Measurements from ENCODE around the gene ADAMTSL3. TPM values are rescaled to one million over a fixed set of nuclear protein-coding genes. Genes with fewer than 3 reads are reported as not detected.
"Not testable (repeated sequence)": the region's sequence is repeated elsewhere in the genome, so short reads cannot be mapped to it uniquely, and the experiment has no call there.

The ADAMTSL3 gene
- polyA plus RNA-seq, 1 of the 3 experiments (the other 2 are of a cell fraction): 0.02 TPM

DNA sequence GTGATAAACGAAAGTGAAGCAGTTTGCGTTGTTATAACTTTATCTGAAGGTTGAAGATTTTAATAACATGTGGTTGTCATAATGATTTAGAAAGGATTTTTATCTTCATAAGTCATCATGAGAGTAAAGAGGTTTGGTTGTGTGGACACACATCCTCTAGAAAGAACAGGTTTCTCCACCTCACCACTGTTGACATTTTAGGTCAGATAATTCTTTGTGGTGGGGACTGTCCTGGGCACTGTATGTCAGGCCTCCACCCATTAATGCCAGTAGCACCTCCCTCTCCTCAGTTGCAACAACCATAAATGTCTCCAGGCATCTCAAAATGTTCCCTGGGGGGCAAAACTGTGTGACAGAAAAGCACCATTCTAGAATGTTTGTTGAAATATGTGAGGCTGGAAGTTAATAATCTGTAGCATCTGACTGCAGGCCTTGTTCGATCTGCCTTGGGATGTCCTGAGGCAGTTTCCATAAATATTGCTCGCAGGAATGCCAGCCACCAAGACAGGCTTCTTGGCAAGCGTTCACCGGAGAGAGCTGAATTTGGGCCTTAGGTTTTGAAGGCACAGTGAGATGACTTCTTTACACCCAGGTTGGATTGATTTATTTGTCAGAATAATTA lies 100.1 kb downstream of the ADAMTSL3 start:
- 6% methylated on average over 6 of the region's 6 CpGs for WGBS (ENCODE audit: low lambda C conversion rate)
- CTCF ChIA-PET: no interaction called here

DNA sequence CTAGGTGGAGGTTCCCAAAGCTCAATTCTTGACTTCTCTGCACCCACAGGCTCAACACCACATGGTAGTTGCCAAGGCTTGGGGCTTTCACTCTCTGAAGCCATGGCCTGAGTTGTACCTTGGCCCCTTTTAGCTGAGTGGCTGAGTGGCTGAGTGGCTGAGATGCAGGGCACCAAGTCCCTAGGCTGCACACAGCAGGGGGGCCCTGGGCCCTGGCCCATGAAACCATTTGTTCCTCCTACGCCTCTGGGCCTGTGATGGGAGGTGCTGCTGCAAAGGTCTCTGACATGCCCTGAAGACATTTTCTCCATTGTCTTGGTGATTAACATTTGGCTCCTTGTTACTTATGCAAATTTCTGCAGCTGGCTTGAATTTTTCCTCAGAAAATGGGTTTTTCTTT lies 103.4 kb downstream of the ADAMTSL3 start:
- H3F3A ChIP-seq (replicated peaks; ENCODE audit: insufficient read depth); H3K27ac ChIP-seq (ENCODE audit: low read depth in 2 of 2, low read length in 1 of 2); H3K36me3 ChIP-seq (replicated peaks in 1 of 2; ENCODE audit: control insufficient read depth in 1 of 2, insufficient read depth in 2 of 2, low read length in 1 of 2); H3K4me1 ChIP-seq (ENCODE audit: control insufficient read depth in 1 of 2, insufficient read depth in 2 of 2, low read depth in 1 of 2, low read length in 1 of 2); POLR2A ChIA-PET; DNase-seq; H3K9me2 ChIP-seq; H3K79me2 ChIP-seq (ENCODE audit: insufficient read depth); H3K4me3 ChIP-seq (ENCODE audit: low read depth in 2 of 2, low read length in 1 of 2); H3K4me2 ChIP-seq; H3K9ac ChIP-seq; H3K9me3 ChIP-seq; H2AFZ ChIP-seq (ENCODE audit: low read depth); CTCF ChIA-PET; H3K27me3 ChIP-seq (ENCODE audit: insufficient read depth); H4K20me1 ChIP-seq (ENCODE audit: insufficient read depth): not testable (repeated sequence)
- 0% methylated on average over 1 of the region's 1 CpG for WGBS (ENCODE audit: low lambda C conversion rate)

More for the DNA sequence above, 100.1 kb downstream of the ADAMTSL3 start:
- H3K36me3 ChIP-seq (replicated peaks in 1 of 2; ENCODE audit: control insufficient read depth in 1 of 2, insufficient read depth in 2 of 2, low read length in 1 of 2): no peaks in the 10 kb centered on the region
- no peaks in the 10 kb centered on the region for H3K79me2 ChIP-seq (ENCODE audit: insufficient read depth)
- DNase-seq: no peak
- H3K4me3 ChIP-seq (ENCODE audit: low read depth in 2 of 2, low read length in 1 of 2): no peak overlapping the region
- no peaks in the 10 kb centered on the region for H3K27me3 ChIP-seq (ENCODE audit: insufficient read depth)
- no peak overlapping the region for H3K4me2 ChIP-seq
- TF ChIP-seq NFIC (IDR thresholded peaks at IDR 0.05; ENCODE audit: borderline replicate concordance) (no peak), RAD21 (IDR thresholded peaks at IDR 0.05; ENCODE audit: low read length) (no peak), GATA2 (CRISPR knock-in tag; IDR thresholded peaks at IDR 0.05) (no peak), EP300 (IDR thresholded peaks at IDR 0.05; ENCODE audit: borderline replicate concordance in 1 of 2, low read depth in 1 of 2, low read length in 1 of 2) (no peak), MEF2A (IDR thresholded peaks at IDR 0.05; ENCODE audit: borderline replicate concordance, low read depth) (no peak), ZBTB33 (IDR thresholded peaks at IDR 0.05; ENCODE audit: borderline replicate concordance, low read depth) (no peak), MXI1 (IDR thresholded peaks at IDR 0.05; ENCODE audit: low read depth, low read length) (no peak), RCOR1 (IDR thresholded peaks at IDR 0.05; ENCODE audit: low read length) (no peak), GABPA (IDR thresholded peaks at IDR 0.05; ENCODE audit: low read depth) (no peak), JUND (IDR thresholded peaks at IDR 0.05) (no peak), EZH2phosphoT487 (IDR thresholded peaks at IDR 0.05; ENCODE audit: borderline replicate concordance, low read depth) (no peak)
- no peaks in the 10 kb centered on the region for H3F3A ChIP-seq (replicated peaks; ENCODE audit: insufficient read depth)
- H3K9me3 ChIP-seq: no peaks in the 10 kb centered on the region
- H3K4me1 ChIP-seq (ENCODE audit: control insufficient read depth in 1 of 2, insufficient read depth in 2 of 2, low read depth in 1 of 2, low read length in 1 of 2): no peaks in the 10 kb centered on the region
- H3K9ac ChIP-seq: no peak overlapping the region
- H4K20me1 ChIP-seq (ENCODE audit: insufficient read depth): no peaks in the 10 kb centered on the region
- H3K9me2 ChIP-seq: no peaks in the 10 kb centered on the region
- H3K27ac ChIP-seq (ENCODE audit: low read depth in 2 of 2, low read length in 1 of 2): no peak overlapping the region
- no peak overlapping the region for H2AFZ ChIP-seq (ENCODE audit: low read depth)
- POLR2A ChIA-PET: no interaction called here

- Histone ChIP-seq H4K20me1 (ENCODE audit: insufficient read depth) (no peaks in the 10 kb centered on the region), H2AFZ (ENCODE audit: low read depth) (no peak overlapping the region), H3K79me2 (ENCODE audit: insufficient read depth) (no peaks in the 10 kb centered on the region), H3K4me3 (ENCODE audit: low read depth in 2 of 2, low read length in 1 of 2) (no peak overlapping the region), H3K4me2 (no peak overlapping the region), H3F3A (replicated peaks; ENCODE audit: insufficient read depth) (no peaks in the 10 kb centered on the region), H3K9ac (no peak overlapping the region), H3K27ac (ENCODE audit: low read depth in 2 of 2, low read length in 1 of 2) (no peak overlapping the region), H3K9me2 (no peaks in the 10 kb centered on the region), H3K4me1 (ENCODE audit: control insufficient read depth in 1 of 2, insufficient read depth in 2 of 2, low read depth in 1 of 2, low read length in 1 of 2) (no peaks in the 10 kb centered on the region), H3K36me3 (replicated peaks in 1 of 2; ENCODE audit: control insufficient read depth in 1 of 2, insufficient read depth in 2 of 2, low read length in 1 of 2) (no peaks in the 10 kb centered on the region), H3K9me3 (no peaks in the 10 kb centered on the region), H3K27me3 (ENCODE audit: insufficient read depth) (no peaks in the 10 kb centered on the region)
- ChIA-PET POLR2A (no interaction called here), CTCF (no interaction called here)
- no peak for TF ChIP-seq PBX3 (IDR thresholded peaks at IDR 0.05)
- TF ChIP-seq RAD21 (IDR thresholded peaks at IDR 0.05; ENCODE audit: low read length): no peak
- no peak for DNase-seq
- WGBS (ENCODE audit: low lambda C conversion rate): 58% methylated on average over 4 of the region's 5 CpGs
These were observed 108.4 kb downstream of the ADAMTSL3 start for GRCh38 chr15:83762367-83762766.

Data from SK-N-SH (cell line).